Right kidney (tissue), 1 donor: Measurements from ENCODE around the gene ZNF226.
A peak's percentile ranks its signal among the peaks of the same experiment; 100 is the strongest.
"Not testable (repeated sequence)": the region's sequence is repeated elsewhere in the genome, so short reads cannot be mapped to it uniquely, and the experiment has no call there.

ENCODE experiments used
- DNase-seq: peaks from one replicate; pipeline ENCODE4 v3.0.0-alpha.2; 2016

ZNF226 gene

GRCh38 chr19:44207126-44207803 lies 42.4 kb downstream of the ZNF226 start:
- DNase-seq = peak; percentile 80

GRCh38 chr19:44212250-44212865 lies 47.5 kb downstream of the ZNF226 start, which contains the start of gene ZNF227:
Gene ZNF227 (plus strand): TSS chr19:44212532. CDS start chr19:44217793, 5,261 bp downstream.
- DNase-seq = peak; percentile 90

- DNase-seq = no peak
Observed at GRCh38 chr19:44212866-44213346, 48.0 kb downstream of the ZNF226 start.

- not testable (repeated sequence) for DNase-seq
Observed at GRCh38 chr19:44219926-44220325, 55.0 kb downstream of the ZNF226 start.

GRCh38 chr19:44220761-44221160 lies 55.9 kb downstream of the ZNF226 start:
- DNase-seq = not testable (repeated sequence)

- not testable (repeated sequence) for DNase-seq
Observed at GRCh38 chr19:44221291-44221690, 56.4 kb downstream of the ZNF226 start.
